Left lobe of liver (tissue), 2 donors: ENCODE results near the gene MEF2C. TPM values are rescaled to one million over a fixed set of nuclear protein-coding genes. Genes with fewer than 3 reads are reported as not detected.

ENCODE experiments used
- ATAC-seq: fragments of 200-7000 bp; cut with Tn5 transposase; one replicate; pipeline ENCODE4 v1.9.1; 2020; ENCODE audit warnings: mild to moderate bottlenecking, moderate library complexity
- DNase-seq: peaks from one replicate; pipeline ENCODE4 v3.0.0-alpha.2; 2020; ENCODE audit warnings: low spot score
- total RNA-seq: library from RNA; stranded (reverse); gene quantifications from one replicate; pipeline ENCODE4 v1.2.1, GENCODE V29; 2021
- donor health status: DM: no; HTN: no; CAD: no; lungs with moderate emphysema.
- donor health status: DM: no; HTN: yes; CAD: no.

Gene MEF2C
- total RNA-seq, 1 donor from 2014 or later, result 5.1 TPM

GRCh38 chr5:88833371-88834130 is 49.4 kb downstream of the MEF2C start:
- ATAC-seq (peak; percentile 44), DNase-seq (no peak)

GRCh38 chr5:88831816-88832215 is 51.2 kb downstream of the MEF2C start:
- ATAC-seq (no peak), DNase-seq (no peak)

- ATAC-seq, result no peak
- no peak for DNase-seq
These were observed 52.4 kb downstream of the MEF2C start for GRCh38 chr5:88830567-88830966.

GRCh38 chr5:88829775-88830174 is 53.2 kb downstream of the MEF2C start:
- DNase-seq (no peak), ATAC-seq (no peak)

GRCh38 chr5:88829054-88829453 is 53.9 kb downstream of the MEF2C start:
- ATAC-seq (peak; percentile 22), DNase-seq (no peak)

GRCh38 chr5:88827997-88828396 is 55.0 kb downstream of the MEF2C start:
- DNase-seq, result no peak
- no peak for ATAC-seq

- DNase-seq (no peak), ATAC-seq (peak; percentile 77)
These were observed 56.1 kb downstream of the MEF2C start for GRCh38 chr5:88826646-88827585.

- DNase-seq (no peak), ATAC-seq (no peak)
These were observed 57.2 kb downstream of the MEF2C start for GRCh38 chr5:88825584-88826315.

GRCh38 chr5:88824892-88825583 is 57.9 kb downstream of the MEF2C start:
- peak; percentile 76 for ATAC-seq
- DNase-seq, result no peak

GRCh38 chr5:88824141-88824540 is 58.8 kb downstream of the MEF2C start:
- DNase-seq, result no peak
- ATAC-seq, result no peak

GRCh38 chr5:88823201-88823600 is 59.8 kb downstream of the MEF2C start:
- no peak for ATAC-seq

GRCh38 chr5:88821161-88821560 is 61.8 kb downstream of the MEF2C start:
- no peak for ATAC-seq

More at GRCh38 chr5:88823201-88823600, 59.8 kb downstream of the MEF2C start:
- DNase-seq, result no peak

GRCh38 chr5:88820581-88820980 is 62.4 kb downstream of the MEF2C start:
- DNase-seq (no peak), ATAC-seq (no peak)

More at GRCh38 chr5:88821161-88821560, 61.8 kb downstream of the MEF2C start:
- DNase-seq, result no peak

- no peak for DNase-seq
- ATAC-seq, result no peak
These were observed 63.5 kb downstream of the MEF2C start for GRCh38 chr5:88819301-88819999.

GRCh38 chr5:88818296-88818695 is 64.7 kb downstream of the MEF2C start:
- ATAC-seq, result no peak
- no peak for DNase-seq

GRCh38 chr5:88816195-88816594 is 66.8 kb downstream of the MEF2C start:
- no peak for DNase-seq
- no peak for ATAC-seq

GRCh38 chr5:88815050-88815789 is 67.8 kb downstream of the MEF2C start:
- ATAC-seq (no peak), DNase-seq (no peak)

- DNase-seq (no peak), ATAC-seq (no peak)
These were observed 69.0 kb downstream of the MEF2C start for GRCh38 chr5:88813805-88814575.
